WTC11 (cell line): ENCODE data around the gene SRRM3. TPM values are rescaled to one million over a fixed set of nuclear protein-coding genes. Genes with fewer than 3 reads are reported as not detected.
"Not testable (repeated sequence)": the region's sequence is repeated elsewhere in the genome, so short reads cannot be mapped to it uniquely, and the experiment has no call there.

Source experiments
- ATAC-seq: fragments of 200-7000 bp; cut with Tn5 transposase; 2 replicates; pipeline ENCODE4 v1.10.0; 2021; ENCODE audit warnings: mild to moderate bottlenecking, moderate library complexity
- CTCF ChIA-PET: fragments of 300-600 bp; sonication (Branson Sonifier 250); formaldehyde crosslinking; loops from one replicate; lab custom pipeline; 2021; ENCODE audit warnings: antibody characterized with exemption; lab: Charles Lee
- POLR2A ChIA-PET: fragments of 350-600 bp; sonication (Branson Sonifier 250); formaldehyde crosslinking; loops from one replicate; lab custom pipeline; 2021; ENCODE audit warnings: antibody characterized with exemption; lab: Charles Lee
- DNase-seq: peaks from one replicate; pipeline ENCODE4 v3.0.0; 2021; ENCODE audit warnings: low spot score
- H3K27ac Mint-ChIP-seq: 2 replicates; pipeline ENCODE4 v1.8.0; 2021; ENCODE audit warnings: mixed read lengths
- H3K27me3 Mint-ChIP-seq: 2 replicates; pipeline ENCODE4 v1.8.0; 2021; ENCODE audit warnings: low read depth, mild to moderate bottlenecking, moderate library complexity, mixed read lengths
- H3K36me3 Mint-ChIP-seq: 2 replicates; pipeline ENCODE4 v1.8.0; 2021; ENCODE audit warnings: mixed read lengths
- H3K4me1 Mint-ChIP-seq: 2 replicates; pipeline ENCODE4 v1.8.0; 2022; ENCODE audit warnings: mixed read lengths
- H3K4me3 Mint-ChIP-seq: 2 replicates; pipeline ENCODE4 v1.8.0; 2021; ENCODE audit warnings: mild to moderate bottlenecking, moderate library complexity, mixed read lengths
- H3K9me3 Mint-ChIP-seq: 2 replicates; pipeline ENCODE4 v1.8.0; 2021; ENCODE audit warnings: mixed read lengths
- AR ChIP-seq: fragments of 250-450 bp; sonication (Bioruptor Pico); IDR thresholded peaks from 2 replicates; pipeline ENCODE4 v1.9.0; 2021; ENCODE audit warnings: mild to moderate bottlenecking
- ARID4B ChIP-seq: sonication (generic); formaldehyde crosslinking; IDR thresholded peaks from 2 replicates; pipeline ENCODE4 v1.8.0; 2023; ENCODE audit warnings: missing genetic modification reagents, mild to moderate bottlenecking, borderline replicate concordance
- CREB1 ChIP-seq: sonication (generic); formaldehyde crosslinking; IDR thresholded peaks from 2 replicates; pipeline ENCODE4 v1.8.0; 2023; ENCODE audit warnings: mild to moderate bottlenecking, missing genetic modification reagents
- CTCF ChIP-seq: fragments of 200-600 bp; IDR thresholded peaks from 2 replicates; pipeline ENCODE4 v1.8.0; 2022; ENCODE audit warnings: antibody characterized with exemption
- EMX1 ChIP-seq: fragments of 250-450 bp; sonication (Bioruptor Pico); IDR thresholded peaks from 2 replicates; pipeline ENCODE4 v1.8.0; 2021; ENCODE audit warnings: mild to moderate bottlenecking
- ETV6 ChIP-seq: sonication (generic); formaldehyde crosslinking; IDR thresholded peaks from 2 replicates; pipeline ENCODE4 v1.8.1; 2022; ENCODE audit warnings: mild to moderate bottlenecking, missing genetic modification reagents
- GABPB1 ChIP-seq: sonication (generic); formaldehyde crosslinking; IDR thresholded peaks from 2 replicates; pipeline ENCODE4 v1.8.1; 2023; ENCODE audit warnings: mild to moderate bottlenecking, missing genetic modification reagents
- GRHL2 ChIP-seq: fragments of 250-450 bp; sonication (Bioruptor Pico); IDR thresholded peaks from 2 replicates; pipeline ENCODE4 v1.8.0; 2022; ENCODE audit warnings: mild to moderate bottlenecking, moderate library complexity; ENCODE audit not compliant: insufficient replicate concordance, severe bottlenecking
- GTF2I ChIP-seq: fragments of 250-450 bp; sonication (Bioruptor Pico); conservative IDR thresholded peaks from 2 replicates; pipeline ENCODE4 v1.4.0; 2021; ENCODE audit warnings: mild to moderate bottlenecking
- HMGXB4 ChIP-seq: sonication (generic); formaldehyde crosslinking; IDR thresholded peaks from 2 replicates; pipeline ENCODE4 v1.8.1; 2023; ENCODE audit warnings: mild to moderate bottlenecking, moderate library complexity, missing genetic modification reagents
- JAZF1 ChIP-seq: fragments of 250-450 bp; sonication (Bioruptor Pico); IDR thresholded peaks from 2 replicates; pipeline ENCODE4 v1.9.0; 2021; ENCODE audit warnings: moderate library complexity, mild to moderate bottlenecking, inconsistent platforms
- JUN ChIP-seq: sonication (generic); formaldehyde crosslinking; IDR thresholded peaks from 2 replicates; pipeline ENCODE4 v1.8.0; 2023; ENCODE audit warnings: mild to moderate bottlenecking, missing genetic modification reagents
- NR1H2 ChIP-seq: sonication (generic); formaldehyde crosslinking; IDR thresholded peaks from 2 replicates; pipeline ENCODE4 v1.9.0; 2021; ENCODE audit warnings: mild to moderate bottlenecking, moderate library complexity, missing genetic modification reagents
- PRDM15 ChIP-seq: sonication (generic); formaldehyde crosslinking; IDR thresholded peaks from 2 replicates; pipeline ENCODE4 v1.8.0; 2022; ENCODE audit warnings: missing genetic modification reagents
- PRRX2 ChIP-seq: fragments of 250-450 bp; sonication (Bioruptor Pico); IDR thresholded peaks from 2 replicates; pipeline ENCODE4 v1.8.0; 2021; ENCODE audit warnings: mild to moderate bottlenecking
- SP1 ChIP-seq: sonication (generic); formaldehyde crosslinking; conservative IDR thresholded peaks from 2 replicates; pipeline ENCODE4 v1.8.1; 2022; ENCODE audit warnings: missing genetic modification reagents
- TEAD1 ChIP-seq: sonication (generic); formaldehyde crosslinking; IDR thresholded peaks from 2 replicates; pipeline ENCODE4 v1.8.0; 2022; ENCODE audit warnings: mild to moderate bottlenecking, missing genetic modification reagents
- ZNF121 ChIP-seq: sonication (generic); formaldehyde crosslinking; IDR thresholded peaks from 2 replicates; pipeline ENCODE4 v1.8.0; 2023; ENCODE audit warnings: missing genetic modification reagents
- total RNA-seq: library from RNA; stranded (reverse); gene quantifications from 3 replicates; pipeline ENCODE4 v1.2.3, GENCODE V29; 2021

SRRM3 gene
- total RNA-seq, 1 experiment from 2014 or later, result 17.7 TPM

- H3K27ac Mint-ChIP-seq, result no peak overlapping the region
- H3K36me3 Mint-ChIP-seq, result no peaks in the 10 kb centered on the region; the same call in 1 of the 2 replicates
- CTCF ChIA-PET, result interaction anchor here (0.5 to 4.3 kb wide), 48 partner anchors 9 to 449 kb away, joined by 3 to 90 read pairs (median 5); partner anchors contain the start of genes HSPB1, MDH2, SRRM3 and STYXL1
- H3K9me3 Mint-ChIP-seq, result no peaks in the 10 kb centered on the region
- no peak for TF ChIP-seq EMX1
- TF ChIP-seq GRHL2 (CRISPR knock-in tag), result no peak
- no peak for TF ChIP-seq JUN (CRISPR knock-in tag)
- TF ChIP-seq SP1, result peak; percentile 87
- TF ChIP-seq ETV6, result peak; percentile 73; the same call in 1 of the 2 replicates
- TF ChIP-seq CREB1 (CRISPR knock-in tag), result 0 out of 2 replicates have a peak, but pooled peaks have one; percentile 41
- TF ChIP-seq GABPB1, result peak; percentile 48; the same call in 1 of the 2 replicates
- TF ChIP-seq PRDM15, result peak; percentile 64
- TF ChIP-seq NR1H2, result no peak
- TF ChIP-seq ZNF121 (CRISPR knock-in tag), result peak; percentile 99
- TF ChIP-seq JAZF1 (CRISPR knock-in tag), result no peak
- 0 out of 2 replicates have a peak, but pooled peaks have one; percentile 65 for TF ChIP-seq HMGXB4 (CRISPR knock-in tag)
- peak; percentile 98 for TF ChIP-seq CTCF
- TF ChIP-seq ARID4B (CRISPR knock-in tag), result 0 out of 2 replicates have a peak, but pooled peaks have one; percentile 62
- peak; percentile 91 for TF ChIP-seq GTF2I (CRISPR knock-in tag)
- no peak for TF ChIP-seq AR (CRISPR knock-in tag)
- peak; percentile 94 for TF ChIP-seq TEAD1 (CRISPR knock-in tag)
- TF ChIP-seq PRRX2 (CRISPR knock-in tag), result no peak
- TF ChIP-seq, all 79 proteins: peak for 11
- DNase-seq (peak; percentile 99), ATAC-seq (peak; percentile 60)
- peaks cover 23% of the 10 kb centered on the region for H3K4me1 Mint-ChIP-seq
- POLR2A ChIA-PET, result interaction anchor here (0.7 to 1.3 kb wide), 10 partner anchors 11 to 147 kb away, joined by 3 to 7 read pairs (median 3); no protein-coding TSS in a partner anchor
- H3K4me3 Mint-ChIP-seq, result peak overlapping the region; percentile 69
- no peaks in the 10 kb centered on the region for H3K27me3 Mint-ChIP-seq
Observed at GRCh38 chr7:76314042-76314721, 112.5 kb downstream of the SRRM3 start.

- H3K4me3 Mint-ChIP-seq, H3K36me3 Mint-ChIP-seq, H3K9me3 Mint-ChIP-seq, ATAC-seq, H3K27ac Mint-ChIP-seq, H3K27me3 Mint-ChIP-seq, DNase-seq: not testable (repeated sequence)
- ChIA-PET CTCF (interaction anchor here (0.7 to 4.3 kb wide), 36 partner anchors 11 to 322 kb away, joined by 3 to 90 read pairs (median 6); partner anchors contain the start of genes HSPB1, MDH2, SRRM3 and STYXL1), POLR2A (interaction anchor here (0.7 to 1.3 kb wide), 8 partner anchors 11 to 148 kb away, joined by 3 to 7 read pairs (median 4); no protein-coding TSS in a partner anchor)
- H3K4me1 Mint-ChIP-seq, result peaks cover 24% of the 10 kb centered on the region
Observed at GRCh38 chr7:76314740-76315139, 113.0 kb downstream of the SRRM3 start.
